Gastroesophageal sphincter (tissue), 4 donors: ENCODE measurements around the gene CACNG7. TPM values are rescaled to one million over a fixed set of nuclear protein-coding genes. Genes with fewer than 3 reads are reported as not detected.

ENCODE experiments used
- ATAC-seq: fragments of 150-250 bp; one replicate; pipeline ENCODE4 v1.9.1; 2016; ENCODE audit warnings: mild to moderate bottlenecking, moderate library complexity
- H3K27ac ChIP-seq, 4 donors: fragments of 200-600 bp; sonication (generic) in 3 of 4; 1 replicate in 3 of 4; 2 replicates in 1 of 4; pipeline ENCODE4 v1.5.1; 2016 to 2019
- H3K27me3 ChIP-seq: fragments of 200-600 bp; sonication (generic); one replicate; pipeline ENCODE4 v1.5.1; 2019
- H3K36me3 ChIP-seq, 2 donors: fragments of 200-600 bp; sonication (generic); one replicate each; pipeline ENCODE4 v1.5.1; 2019; ENCODE audit warnings: control low read depth in 1 of 2
- H3K4me1 ChIP-seq, 3 donors: fragments of 200-600 bp; sonication (generic); 1 replicate in 2 of 3; 2 replicates in 1 of 3; pipeline ENCODE4 v1.5.1; 2016 to 2019; ENCODE audit warnings: control low read depth in 2 of 3
- H3K4me3 ChIP-seq, 2 donors: fragments of 200-600 bp; sonication (generic); one replicate each; pipeline ENCODE4 v1.5.1; 2019; ENCODE audit warnings: mild to moderate bottlenecking in 1 of 2, moderate library complexity in 1 of 2
- H3K9me3 ChIP-seq, 3 donors: fragments of 200-600 bp; sonication (generic); one replicate each; pipeline ENCODE4 v1.5.1; 2017 to 2019; ENCODE audit warnings: control low read depth in 2 of 3
- CTCF ChIP-seq, 4 experiments: fragments of 200-600 bp in 2 of 4; fragments of 450-650 bp in 2 of 4; sonication (generic) in 1 of 4; IDR thresholded peaks; one replicate each; pipeline ENCODE4 v1.5.1; 2017 to 2019; ENCODE audit warnings: antibody characterized with exemption in 4 of 4, mild to moderate bottlenecking in 2 of 4, moderate library complexity in 2 of 4
- EP300 ChIP-seq: sonication (generic); formaldehyde crosslinking; IDR thresholded peaks from one replicate; pipeline ENCODE4 v1.6.1; 2017; ENCODE audit warnings: antibody characterized with exemption, mild to moderate bottlenecking
- POLR2A ChIP-seq, 2 donors: fragments of 450-650 bp; IDR thresholded peaks; one replicate each; pipeline ENCODE4 v1.6.1; 2017; ENCODE audit warnings: antibody characterized with exemption in 2 of 2, mild to moderate bottlenecking in 2 of 2, moderate library complexity in 1 of 2
- POLR2AphosphoS5 ChIP-seq: sonication (generic); formaldehyde crosslinking; IDR thresholded peaks from one replicate; pipeline ENCODE4 v1.6.1; 2017; ENCODE audit warnings: antibody characterized with exemption
- WGBS, 2 donors: methylation state at CpG; one replicate each; pipeline ENCODE4 v1.1.5; 2018; ENCODE audit warnings: low coverage in 1 of 2; 5-methylcytosine and 5-hydroxymethylcytosine counted together
- total RNA-seq, 4 donors: library from RNA; depleted of rRNA; stranded (reverse); fragments of >200 nt; gene quantifications; one replicate each; pipeline ENCODE4 v1.1.0, GENCODE V29; 2016

The CACNG7 gene
- total RNA-seq, 4 donors from 2014 or later, result not detected

- 2% methylated on average over 17 of the region's 42 CpGs; no CpG with 5 or more reads in 1 of the 2 donors for WGBS, 2 donors
- no peaks in the 10 kb centered on the region for H3K9me3 ChIP-seq
- no peak for ATAC-seq
- H3K4me3 ChIP-seq, result no peak overlapping the region
- no peaks in the 10 kb centered on the region for H3K36me3 ChIP-seq
- H3K4me1 ChIP-seq, result peaks cover 0 to 7% (median 0%) of the 10 kb centered on the region in 3 donors
- TF ChIP-seq CTCF (IDR thresholded peaks at IDR 0.05) (no peak), POLR2A (IDR thresholded peaks at IDR 0.05) (no peak), POLR2AphosphoS5 (no peak), EP300 (no peak)
- no peak overlapping the region for H3K27ac ChIP-seq
- peaks cover 97% of the 10 kb centered on the region for H3K27me3 ChIP-seq
Measured at GRCh38 chr19:53898636-53899341, 10.3 kb upstream of the CACNG7 start.

GRCh38 chr19:53900191-53900860 lies 8.8 kb upstream of the CACNG7 start:
- Histone ChIP-seq H3K36me3 (no peaks in the 10 kb centered on the region), H3K9me3 (no peaks in the 10 kb centered on the region), H3K27ac (no peak overlapping the region), H3K4me1 (peaks cover 0 to 7% (median 0%) of the 10 kb centered on the region in 3 donors), H3K27me3 (peaks cover 97% of the 10 kb centered on the region), H3K4me3 (no peak overlapping the region)
- 86 to 92% methylated on average over 5 to 22 of the region's 27 CpGs for WGBS, 2 donors
- ATAC-seq, result no peak
- no peak for TF ChIP-seq POLR2A (IDR thresholded peaks at IDR 0.05)
- TF ChIP-seq EP300, result no peak

GRCh38 chr19:53903055-53903680 lies 5.9 kb upstream of the CACNG7 start:
- H3K4me3 ChIP-seq, result no peak overlapping the region
- ATAC-seq, result no peak
- H3K27ac ChIP-seq, result no peak overlapping the region
- H3K27me3 ChIP-seq, result peaks cover 95% of the 10 kb centered on the region
- 33 to 49% methylated on average over 3 to 4 of the region's 4 CpGs for WGBS, 2 donors
- H3K36me3 ChIP-seq, result no peaks in the 10 kb centered on the region
- H3K9me3 ChIP-seq, result no peaks in the 10 kb centered on the region
- peaks cover 0 to 25% (median 6%) of the 10 kb centered on the region in 3 donors for H3K4me1 ChIP-seq
- no peak for TF ChIP-seq EP300
- no peak for TF ChIP-seq POLR2AphosphoS5
- TF ChIP-seq POLR2A (IDR thresholded peaks at IDR 0.05), result no peak
- TF ChIP-seq CTCF (IDR thresholded peaks at IDR 0.05), result no peak

GRCh38 chr19:53904909-53905308 lies 4.2 kb upstream of the CACNG7 start:
- no peak overlapping the region for H3K27ac ChIP-seq
- peaks cover 95% of the 10 kb centered on the region for H3K27me3 ChIP-seq
- H3K4me1 ChIP-seq, result peaks cover 0 to 34% (median 12%) of the 10 kb centered on the region in 3 donors
- WGBS, 2 donors, result 14 to 32% methylated on average over 2 of the region's 3 CpGs
- no peak for ATAC-seq
- H3K36me3 ChIP-seq, result no peaks in the 10 kb centered on the region
- H3K4me3 ChIP-seq, result no peak overlapping the region
- TF ChIP-seq POLR2AphosphoS5, result no peak
- TF ChIP-seq EP300, result no peak
- no peak for TF ChIP-seq POLR2A (IDR thresholded peaks at IDR 0.05)
- TF ChIP-seq CTCF (IDR thresholded peaks at IDR 0.05), result no peak
- H3K9me3 ChIP-seq, result no peaks in the 10 kb centered on the region

- no peak for TF ChIP-seq EP300
- 40% methylated on average over 1 of the region's 1 CpG; no CpG with 5 or more reads in 1 of the 2 donors for WGBS, 2 donors
- Histone ChIP-seq H3K36me3 (no peaks in the 10 kb centered on the region), H3K27me3 (peaks cover 95% of the 10 kb centered on the region), H3K9me3 (no peaks in the 10 kb centered on the region), H3K4me1 (peaks cover 0 to 34% (median 12%) of the 10 kb centered on the region in 3 donors), H3K27ac (no peak overlapping the region), H3K4me3 (no peak overlapping the region)
- ATAC-seq, result no peak
Measured at GRCh38 chr19:53905787-53906186, 3.3 kb upstream of the CACNG7 start.
